SK-N-SH (cell line): ENCODE data around the gene KCNIP4.

Experiments used
- EP300 ChIP-seq, 2 experiments: IDR thresholded peaks; 2 replicates each; pipeline versions ENCODE4 v1.4.0 to v1.6.1; 2012; ENCODE audit warnings: borderline replicate concordance in 1 of 2, low read depth in 1 of 2, low read length in 1 of 2
- RCOR1 ChIP-seq: fragments of 150-350 bp; IDR thresholded peaks from 2 replicates; pipeline ENCODE4 v1.6.1; 2017; ENCODE audit warnings: antibody characterized with exemption, low read length
- SIN3A ChIP-seq: IDR thresholded peaks from 2 replicates; pipeline ENCODE4 v1.6.1; 2012; ENCODE audit warnings: low read depth, mild to moderate bottlenecking, low read length, moderate library complexity, borderline replicate concordance
- TF ChIP-seq, protein P1 (sequence below): fragments of 200-600 bp; sonication (generic); IDR thresholded peaks from 2 replicates; pipeline ENCODE4 v1.6.1; 2017; ENCODE audit warnings: antibody characterized with exemption, mild to moderate bottlenecking, moderate library complexity
- TF ChIP-seq, protein P2 (sequence below): IDR thresholded peaks from 2 replicates; pipeline ENCODE4 v1.6.1; 2012; ENCODE audit warnings: mild to moderate bottlenecking, low read depth, low read length, moderate library complexity

DNA sequence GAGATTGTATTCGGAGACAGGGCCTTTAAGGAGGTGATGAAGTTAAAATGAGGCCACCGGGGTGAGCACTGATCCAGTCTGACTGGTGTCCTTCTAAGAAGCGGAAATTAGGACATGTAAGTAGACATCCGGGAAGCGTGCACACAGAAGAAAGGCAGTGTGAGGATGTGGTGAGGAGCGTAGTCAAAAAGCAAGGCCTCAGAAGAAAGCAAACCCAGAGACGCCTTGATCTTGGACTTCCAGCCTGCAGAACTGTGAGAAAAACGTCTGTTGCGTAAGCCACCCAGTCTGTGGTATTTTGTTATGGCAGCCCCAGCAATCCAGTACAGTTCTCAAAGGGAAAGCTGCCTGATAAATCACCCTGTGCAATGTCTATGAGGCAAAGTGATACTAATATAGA is 153.5 kb downstream of the KCNIP4 start:
- TF ChIP-seq, protein P1, sequence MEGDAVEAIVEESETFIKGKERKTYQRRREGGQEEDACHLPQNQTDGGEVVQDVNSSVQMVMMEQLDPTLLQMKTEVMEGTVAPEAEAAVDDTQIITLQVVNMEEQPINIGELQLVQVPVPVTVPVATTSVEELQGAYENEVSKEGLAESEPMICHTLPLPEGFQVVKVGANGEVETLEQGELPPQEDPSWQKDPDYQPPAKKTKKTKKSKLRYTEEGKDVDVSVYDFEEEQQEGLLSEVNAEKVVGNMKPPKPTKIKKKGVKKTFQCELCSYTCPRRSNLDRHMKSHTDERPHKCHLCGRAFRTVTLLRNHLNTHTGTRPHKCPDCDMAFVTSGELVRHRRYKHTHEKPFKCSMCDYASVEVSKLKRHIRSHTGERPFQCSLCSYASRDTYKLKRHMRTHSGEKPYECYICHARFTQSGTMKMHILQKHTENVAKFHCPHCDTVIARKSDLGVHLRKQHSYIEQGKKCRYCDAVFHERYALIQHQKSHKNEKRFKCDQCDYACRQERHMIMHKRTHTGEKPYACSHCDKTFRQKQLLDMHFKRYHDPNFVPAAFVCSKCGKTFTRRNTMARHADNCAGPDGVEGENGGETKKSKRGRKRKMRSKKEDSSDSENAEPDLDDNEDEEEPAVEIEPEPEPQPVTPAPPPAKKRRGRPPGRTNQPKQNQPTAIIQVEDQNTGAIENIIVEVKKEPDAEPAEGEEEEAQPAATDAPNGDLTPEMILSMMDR, result no peak
- TF ChIP-seq, protein P2, sequence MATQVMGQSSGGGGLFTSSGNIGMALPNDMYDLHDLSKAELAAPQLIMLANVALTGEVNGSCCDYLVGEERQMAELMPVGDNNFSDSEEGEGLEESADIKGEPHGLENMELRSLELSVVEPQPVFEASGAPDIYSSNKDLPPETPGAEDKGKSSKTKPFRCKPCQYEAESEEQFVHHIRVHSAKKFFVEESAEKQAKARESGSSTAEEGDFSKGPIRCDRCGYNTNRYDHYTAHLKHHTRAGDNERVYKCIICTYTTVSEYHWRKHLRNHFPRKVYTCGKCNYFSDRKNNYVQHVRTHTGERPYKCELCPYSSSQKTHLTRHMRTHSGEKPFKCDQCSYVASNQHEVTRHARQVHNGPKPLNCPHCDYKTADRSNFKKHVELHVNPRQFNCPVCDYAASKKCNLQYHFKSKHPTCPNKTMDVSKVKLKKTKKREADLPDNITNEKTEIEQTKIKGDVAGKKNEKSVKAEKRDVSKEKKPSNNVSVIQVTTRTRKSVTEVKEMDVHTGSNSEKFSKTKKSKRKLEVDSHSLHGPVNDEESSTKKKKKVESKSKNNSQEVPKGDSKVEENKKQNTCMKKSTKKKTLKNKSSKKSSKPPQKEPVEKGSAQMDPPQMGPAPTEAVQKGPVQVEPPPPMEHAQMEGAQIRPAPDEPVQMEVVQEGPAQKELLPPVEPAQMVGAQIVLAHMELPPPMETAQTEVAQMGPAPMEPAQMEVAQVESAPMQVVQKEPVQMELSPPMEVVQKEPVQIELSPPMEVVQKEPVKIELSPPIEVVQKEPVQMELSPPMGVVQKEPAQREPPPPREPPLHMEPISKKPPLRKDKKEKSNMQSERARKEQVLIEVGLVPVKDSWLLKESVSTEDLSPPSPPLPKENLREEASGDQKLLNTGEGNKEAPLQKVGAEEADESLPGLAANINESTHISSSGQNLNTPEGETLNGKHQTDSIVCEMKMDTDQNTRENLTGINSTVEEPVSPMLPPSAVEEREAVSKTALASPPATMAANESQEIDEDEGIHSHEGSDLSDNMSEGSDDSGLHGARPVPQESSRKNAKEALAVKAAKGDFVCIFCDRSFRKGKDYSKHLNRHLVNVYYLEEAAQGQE, result no peak
- no peak for TF ChIP-seq EP300 (IDR thresholded peaks at IDR 0.05; ENCODE audit: borderline replicate concordance in 1 of 2, low read depth in 1 of 2, low read length in 1 of 2)
- TF ChIP-seq RCOR1, result no peak
- TF ChIP-seq SIN3A, result no peak
